Activated CD4-positive, alpha-beta memory T cell treated with anti-CD3 and anti-CD28 coated beads, Interleukin-2, amount 10 ng/mL, durations not matched to agents 7 days and 5 days (primary cell): ENCODE results near the gene PSMD4. TPM values are rescaled to one million over a fixed set of nuclear protein-coding genes. Genes with fewer than 3 reads are reported as not detected.
"Not testable (repeated sequence)": the region's sequence is repeated elsewhere in the genome, so short reads cannot be mapped to it uniquely, and the experiment has no call there.

Experiments
- CTCF ChIA-PET: fragments of 350-600 bp; sonication (Branson Sonifier 250); formaldehyde crosslinking; loops from one replicate; lab custom pipeline; 2021; ENCODE audit warnings: antibody characterized with exemption, inconsistent platforms; lab: Charles Lee
- POLR2A ChIA-PET: fragments of 350-600 bp; sonication (Branson Sonifier 250); formaldehyde crosslinking; loops from one replicate; lab custom pipeline; 2021; ENCODE audit warnings: antibody characterized with exemption; lab: Charles Lee
- DNase-seq: peaks from one replicate; pipeline ENCODE4 v3.0.0-alpha.2; 2020
- H3K27ac Mint-ChIP-seq: one replicate; pipeline ENCODE4 v1.8.0; 2021; ENCODE audit warnings: mild to moderate bottlenecking, mixed read lengths
- H3K27me3 Mint-ChIP-seq: one replicate; pipeline ENCODE4 v1.8.0; 2021; ENCODE audit warnings: mixed read lengths
- H3K36me3 Mint-ChIP-seq: one replicate; pipeline ENCODE4 v1.8.0; 2021; ENCODE audit warnings: low read depth, mixed read lengths
- H3K4me1 Mint-ChIP-seq: one replicate; pipeline ENCODE4 v1.8.0; 2021; ENCODE audit warnings: mixed read lengths
- H3K4me3 Mint-ChIP-seq: one replicate; pipeline ENCODE4 v1.8.0; 2021; ENCODE audit warnings: mild to moderate bottlenecking, mixed read lengths
- H3K9me3 Mint-ChIP-seq: one replicate; pipeline ENCODE4 v1.8.0; 2021; ENCODE audit warnings: mixed read lengths
- total RNA-seq, 2 experiments: library from RNA; stranded (reverse); gene quantifications; one replicate each; pipeline ENCODE4 v1.2.3, GENCODE V29; 2021

The PSMD4 gene
- total RNA-seq, 2 experiments from 2014 or later, result 178 to 188 TPM

- Mint-ChIP-seq H3K4me1 (no peaks in the 10 kb centered on the region), H3K27ac (no peak overlapping the region), H3K4me3 (no peak overlapping the region), H3K36me3 (peaks cover 80% of the 10 kb centered on the region), H3K27me3 (no peaks in the 10 kb centered on the region), H3K9me3 (no peaks in the 10 kb centered on the region)
- POLR2A ChIA-PET, result no interaction called here
- CTCF ChIA-PET, result no interaction called here
- DNase-seq, result no peak
These were observed 10.8 kb upstream of the PSMD4 start for GRCh38 chr1:151243683-151244216.

GRCh38 chr1:151246786-151247185 lies 7.7 kb upstream of the PSMD4 start:
- no peak overlapping the region for H3K4me3 Mint-ChIP-seq
- H3K27ac Mint-ChIP-seq, result no peak overlapping the region
- ChIA-PET CTCF (interaction anchor here (0.6 kb wide), 2 partner anchors 12 to 166 kb away, joined by 5 to 6 read pairs; no protein-coding TSS in a partner anchor), POLR2A (interaction anchor here (0.5 to 0.8 kb wide), 3 partner anchors 13 to 157 kb away, joined by 3 read pairs; no protein-coding TSS in a partner anchor)
- H3K9me3 Mint-ChIP-seq, result no peaks in the 10 kb centered on the region
- H3K27me3 Mint-ChIP-seq, result no peaks in the 10 kb centered on the region
- H3K4me1 Mint-ChIP-seq, result peaks cover 2% of the 10 kb centered on the region
- H3K36me3 Mint-ChIP-seq, result peaks cover 71% of the 10 kb centered on the region
- no peak for DNase-seq

- Mint-ChIP-seq H3K36me3 (peaks cover 33% of the 10 kb centered on the region), H3K4me1 (peaks cover 20% of the 10 kb centered on the region), H3K27me3 (no peaks in the 10 kb centered on the region), H3K27ac (no peak overlapping the region), H3K4me3 (no peak overlapping the region), H3K9me3 (no peaks in the 10 kb centered on the region)
- CTCF ChIA-PET, result interaction anchor here (0.5 to 4.1 kb wide), 35 partner anchors 9 to 554 kb away, joined by 3 to 40 read pairs (median 4); partner anchors contain the start of genes GABPB2, PSMB4, TNFAIP8L2 and VPS72
- POLR2A ChIA-PET, result interaction anchor here (1.5 to 1.7 kb wide), 4 partner anchors 53 to 95 kb away, joined by 4 to 10 read pairs (median 6); partner anchors contain the start of genes TNFAIP8L2 and VPS72
- peak; percentile 70 for DNase-seq
These were observed 2.7 kb upstream of the PSMD4 start for GRCh38 chr1:151251656-151252470.

GRCh38 chr1:151255381-151255780 lies 847 bp downstream of the PSMD4 start:
- peak overlapping the region; percentile 87 for H3K4me3 Mint-ChIP-seq
- no peaks in the 10 kb centered on the region for H3K27me3 Mint-ChIP-seq
- POLR2A ChIA-PET, result interaction anchor here (0.8 to 3.6 kb wide), 16 partner anchors 11 to 282 kb away, joined by 3 to 38 read pairs (median 5); partner anchors contain the start of genes LYSMD1, RFX5, SCNM1 and VPS72
- CTCF ChIA-PET, result interaction anchor here (0.6 to 4.1 kb wide), 7 partner anchors 27 to 169 kb away, joined by 3 to 24 read pairs (median 4); no protein-coding TSS in a partner anchor
- no peak for DNase-seq
- peaks cover 19% of the 10 kb centered on the region for H3K36me3 Mint-ChIP-seq
- no peaks in the 10 kb centered on the region for H3K9me3 Mint-ChIP-seq
- H3K27ac Mint-ChIP-seq, result peak overlapping the region; percentile 83
- H3K4me1 Mint-ChIP-seq, result peaks cover 29% of the 10 kb centered on the region

GRCh38 chr1:151259351-151259750 lies 4.8 kb downstream of the PSMD4 start:
- no peaks in the 10 kb centered on the region for H3K9me3 Mint-ChIP-seq
- H3K4me1 Mint-ChIP-seq, result peaks cover 24% of the 10 kb centered on the region
- CTCF ChIA-PET, result interaction anchor here (1.1 kb wide), 1 partner anchor 10 kb away, joined by 3 read pairs; no protein-coding TSS in a partner anchor
- POLR2A ChIA-PET, result no interaction called here
- H3K4me3 Mint-ChIP-seq, result no peak overlapping the region
- H3K27ac Mint-ChIP-seq, result no peak overlapping the region
- no peak for DNase-seq
- H3K27me3 Mint-ChIP-seq, result no peaks in the 10 kb centered on the region
- peaks cover 28% of the 10 kb centered on the region for H3K36me3 Mint-ChIP-seq

GRCh38 chr1:151265446-151266236 lies 11.1 kb downstream of the PSMD4 start:
- no peak overlapping the region for H3K4me3 Mint-ChIP-seq
- H3K4me1 Mint-ChIP-seq, result peaks cover 2% of the 10 kb centered on the region
- H3K27ac Mint-ChIP-seq, result no peak overlapping the region
- no peaks in the 10 kb centered on the region for H3K9me3 Mint-ChIP-seq
- ChIA-PET CTCF (no interaction called here), POLR2A (interaction anchor here (1.0 to 1.3 kb wide), 2 partner anchors 9 to 10 kb away, joined by 3 read pairs; partner anchors contain the start of gene PSMD4)
- no peaks in the 10 kb centered on the region for H3K27me3 Mint-ChIP-seq
- H3K36me3 Mint-ChIP-seq, result peaks cover 57% of the 10 kb centered on the region
- DNase-seq, result no peak

- Mint-ChIP-seq H3K4me1 (peaks cover 2% of the 10 kb centered on the region), H3K4me3 (no peak overlapping the region), H3K36me3 (peaks cover 60% of the 10 kb centered on the region), H3K27ac (no peak overlapping the region), H3K27me3 (no peaks in the 10 kb centered on the region), H3K9me3 (no peaks in the 10 kb centered on the region)
- POLR2A ChIA-PET, result interaction anchor here (1.0 to 1.5 kb wide), 3 partner anchors 9 to 78 kb away, joined by 3 read pairs; partner anchors contain the start of gene PSMD4
- no peak for DNase-seq
- CTCF ChIA-PET, result interaction anchor here (1.2 kb wide), 1 partner anchor 74 kb away, joined by 3 read pairs; no protein-coding TSS in a partner anchor
These were observed 11.8 kb downstream of the PSMD4 start for GRCh38 chr1:151266315-151266714.

- DNase-seq, result no peak
- POLR2A ChIA-PET, result interaction anchor here (1.0 to 1.5 kb wide), 3 partner anchors 10 to 78 kb away, joined by 3 read pairs; partner anchors contain the start of gene PSMD4
- CTCF ChIA-PET, result interaction anchor here (1.2 kb wide), 1 partner anchor 74 kb away, joined by 3 read pairs; no protein-coding TSS in a partner anchor
- H3K27me3 Mint-ChIP-seq, result no peaks in the 10 kb centered on the region
- no peaks in the 10 kb centered on the region for H3K9me3 Mint-ChIP-seq
- peaks cover 64% of the 10 kb centered on the region for H3K36me3 Mint-ChIP-seq
- no peak overlapping the region for H3K4me3 Mint-ChIP-seq
- H3K4me1 Mint-ChIP-seq, result peaks cover 2% of the 10 kb centered on the region
- peak overlapping the region; percentile 1 for H3K27ac Mint-ChIP-seq
These were observed 12.3 kb downstream of the PSMD4 start for GRCh38 chr1:151266821-151267220.

- Mint-ChIP-seq H3K27me3 (no peaks in the 10 kb centered on the region), H3K4me1 (peaks cover 2% of the 10 kb centered on the region), H3K9me3 (no peaks in the 10 kb centered on the region), H3K36me3 (peaks cover 63% of the 10 kb centered on the region), H3K4me3 (no peak overlapping the region), H3K27ac (no peak overlapping the region)
- CTCF ChIA-PET, result interaction anchor here (0.6 to 1.2 kb wide), 2 partner anchors 17 to 73 kb away, joined by 3 read pairs; no protein-coding TSS in a partner anchor
- no peak for DNase-seq
- POLR2A ChIA-PET, result interaction anchor here (1.5 kb wide), 1 partner anchor 79 kb away, joined by 3 read pairs; no protein-coding TSS in a partner anchor
These were observed 13.2 kb downstream of the PSMD4 start for GRCh38 chr1:151267760-151268159.

- ChIA-PET POLR2A (no interaction called here), CTCF (interaction anchor here (2.9 kb wide), 1 partner anchor 67 kb away, joined by 7 read pairs; no protein-coding TSS in a partner anchor)
- Mint-ChIP-seq H3K4me1 (peaks cover 15% of the 10 kb centered on the region), H3K27me3 (no peaks in the 10 kb centered on the region), H3K9me3 (no peaks in the 10 kb centered on the region), H3K27ac (no peak overlapping the region), H3K4me3 (no peak overlapping the region), H3K36me3 (peaks cover 28% of the 10 kb centered on the region)
- DNase-seq, result no peak
These were observed 19.5 kb downstream of the PSMD4 start for GRCh38 chr1:151273924-151274466.

- H3K4me3 Mint-ChIP-seq, POLR2A ChIA-PET, H3K27ac Mint-ChIP-seq, H3K27me3 Mint-ChIP-seq, DNase-seq, H3K9me3 Mint-ChIP-seq: not testable (repeated sequence)
- Mint-ChIP-seq H3K36me3 (peaks cover 23% of the 10 kb centered on the region), H3K4me1 (peaks cover 18% of the 10 kb centered on the region)
- CTCF ChIA-PET, result interaction anchor here (0.7 kb wide), 1 partner anchor 136 kb away, joined by 3 read pairs; no protein-coding TSS in a partner anchor
These were observed 20.8 kb downstream of the PSMD4 start for GRCh38 chr1:151275341-151275740.
